Measurements from ENCODE around the gene BPIFB6.

DNA sequence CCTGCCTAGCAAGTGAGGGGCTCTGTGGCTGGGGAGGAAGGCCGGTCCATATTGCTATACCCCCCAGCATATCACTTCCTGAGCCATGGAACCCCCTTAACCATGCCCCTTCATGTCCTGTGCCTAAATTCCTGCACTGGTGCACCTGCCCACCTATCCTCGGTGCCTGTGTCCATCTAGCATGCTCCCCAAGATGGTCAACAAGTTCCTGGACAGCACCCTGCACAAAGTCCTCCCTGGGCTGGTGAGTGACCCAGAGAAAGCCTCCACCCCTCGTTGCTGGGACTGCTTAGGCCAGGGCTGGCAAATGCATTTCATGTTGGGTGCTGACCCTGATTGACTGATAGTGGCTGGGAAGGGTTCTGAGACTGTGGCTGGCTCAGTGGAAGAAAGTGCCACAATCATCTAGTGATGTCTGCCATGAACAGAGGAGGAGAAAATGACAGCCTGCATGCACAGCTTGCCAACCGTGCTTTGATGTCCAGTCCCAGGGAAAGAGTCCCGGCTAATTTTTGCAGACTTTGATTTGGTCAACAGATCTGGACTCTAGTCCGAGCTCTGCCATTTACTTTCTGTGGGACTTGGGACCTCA is 3.5 kb downstream of the BPIFB6 start:
- TF ChIP-seq EZH2phosphoT487 (IDR thresholded peaks at IDR 0.05; ENCODE audit: borderline replicate concordance), result no peak
- TF ChIP-seq, protein P1, sequence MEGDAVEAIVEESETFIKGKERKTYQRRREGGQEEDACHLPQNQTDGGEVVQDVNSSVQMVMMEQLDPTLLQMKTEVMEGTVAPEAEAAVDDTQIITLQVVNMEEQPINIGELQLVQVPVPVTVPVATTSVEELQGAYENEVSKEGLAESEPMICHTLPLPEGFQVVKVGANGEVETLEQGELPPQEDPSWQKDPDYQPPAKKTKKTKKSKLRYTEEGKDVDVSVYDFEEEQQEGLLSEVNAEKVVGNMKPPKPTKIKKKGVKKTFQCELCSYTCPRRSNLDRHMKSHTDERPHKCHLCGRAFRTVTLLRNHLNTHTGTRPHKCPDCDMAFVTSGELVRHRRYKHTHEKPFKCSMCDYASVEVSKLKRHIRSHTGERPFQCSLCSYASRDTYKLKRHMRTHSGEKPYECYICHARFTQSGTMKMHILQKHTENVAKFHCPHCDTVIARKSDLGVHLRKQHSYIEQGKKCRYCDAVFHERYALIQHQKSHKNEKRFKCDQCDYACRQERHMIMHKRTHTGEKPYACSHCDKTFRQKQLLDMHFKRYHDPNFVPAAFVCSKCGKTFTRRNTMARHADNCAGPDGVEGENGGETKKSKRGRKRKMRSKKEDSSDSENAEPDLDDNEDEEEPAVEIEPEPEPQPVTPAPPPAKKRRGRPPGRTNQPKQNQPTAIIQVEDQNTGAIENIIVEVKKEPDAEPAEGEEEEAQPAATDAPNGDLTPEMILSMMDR (conservative IDR thresholded peaks at IDR 0.05; ENCODE audit: low read length), result no peak

All from Loucy (cell line).